ENCODE measurements around the gene FAM53B.

FAM53B gene

GRCh38 chr10:124672181-124672638 is 72.0 kb downstream of the FAM53B start:
- Histone ChIP-seq H3K36me3 (ENCODE audit: control insufficient read depth, insufficient read depth, low read length) (peaks cover 6% of the 10 kb centered on the region), H3K4me3 (ENCODE audit: insufficient read depth, low read depth, low read length, poor library complexity, severe bottlenecking) (no peak overlapping the region), H3K27ac (ENCODE audit: insufficient read depth, low read length, poor library complexity, severe bottlenecking) (peak overlapping the region; percentile 38), H3K4me1 (ENCODE audit: control insufficient read depth, insufficient read depth, low read length, poor library complexity, severe bottlenecking) (peaks cover 85% of the 10 kb centered on the region), H3K9me3 (ENCODE audit: control insufficient read depth, low read length) (no peaks in the 10 kb centered on the region), H3K27me3 (replicated peaks; ENCODE audit: control insufficient read depth, insufficient read depth, low read length, poor library complexity, severe bottlenecking) (no peaks in the 10 kb centered on the region)
- no peak for DNase-seq

GRCh38 chr10:124671486-124672075 is 72.6 kb downstream of the FAM53B start:
- no peak for DNase-seq
- Histone ChIP-seq H3K27ac (ENCODE audit: insufficient read depth, low read length, poor library complexity, severe bottlenecking) (peak overlapping the region; percentile 38), H3K9me3 (ENCODE audit: control insufficient read depth, low read length) (no peaks in the 10 kb centered on the region), H3K27me3 (replicated peaks; ENCODE audit: control insufficient read depth, insufficient read depth, low read length, poor library complexity, severe bottlenecking) (no peaks in the 10 kb centered on the region), H3K36me3 (ENCODE audit: control insufficient read depth, insufficient read depth, low read length) (peaks cover 8% of the 10 kb centered on the region), H3K4me1 (ENCODE audit: control insufficient read depth, insufficient read depth, low read length, poor library complexity, severe bottlenecking) (peaks cover 84% of the 10 kb centered on the region), H3K4me3 (ENCODE audit: insufficient read depth, low read depth, low read length, poor library complexity, severe bottlenecking) (no peak overlapping the region)

- peaks cover 77% of the 10 kb centered on the region for H3K4me1 ChIP-seq (ENCODE audit: control insufficient read depth, insufficient read depth, low read length, poor library complexity, severe bottlenecking)
- no peak overlapping the region for H3K4me3 ChIP-seq (ENCODE audit: insufficient read depth, low read depth, low read length, poor library complexity, severe bottlenecking)
- H3K9me3 ChIP-seq (ENCODE audit: control insufficient read depth, low read length) = no peaks in the 10 kb centered on the region
- peaks cover 14% of the 10 kb centered on the region for H3K36me3 ChIP-seq (ENCODE audit: control insufficient read depth, insufficient read depth, low read length)
- H3K27me3 ChIP-seq (replicated peaks; ENCODE audit: control insufficient read depth, insufficient read depth, low read length, poor library complexity, severe bottlenecking) = no peaks in the 10 kb centered on the region
- DNase-seq = no peak
- peak overlapping the region; percentile 30 for H3K27ac ChIP-seq (ENCODE audit: insufficient read depth, low read length, poor library complexity, severe bottlenecking)
Measured at GRCh38 chr10:124670849-124671248, 73.3 kb downstream of the FAM53B start.

GRCh38 chr10:124669824-124670654 is 74.1 kb downstream of the FAM53B start:
- DNase-seq = no peak
- Histone ChIP-seq H3K4me1 (ENCODE audit: control insufficient read depth, insufficient read depth, low read length, poor library complexity, severe bottlenecking) (peaks cover 69% of the 10 kb centered on the region), H3K27me3 (replicated peaks; ENCODE audit: control insufficient read depth, insufficient read depth, low read length, poor library complexity, severe bottlenecking) (no peaks in the 10 kb centered on the region), H3K27ac (ENCODE audit: insufficient read depth, low read length, poor library complexity, severe bottlenecking) (peak overlapping the region; percentile 2), H3K9me3 (ENCODE audit: control insufficient read depth, low read length) (no peaks in the 10 kb centered on the region), H3K4me3 (ENCODE audit: insufficient read depth, low read depth, low read length, poor library complexity, severe bottlenecking) (no peak overlapping the region), H3K36me3 (ENCODE audit: control insufficient read depth, insufficient read depth, low read length) (peaks cover 14% of the 10 kb centered on the region)

GRCh38 chr10:124669141-124669823 is 74.9 kb downstream of the FAM53B start:
- Histone ChIP-seq H3K36me3 (ENCODE audit: control insufficient read depth, insufficient read depth, low read length) (peaks cover 16% of the 10 kb centered on the region), H3K27me3 (replicated peaks; ENCODE audit: control insufficient read depth, insufficient read depth, low read length, poor library complexity, severe bottlenecking) (no peaks in the 10 kb centered on the region), H3K4me3 (ENCODE audit: insufficient read depth, low read depth, low read length, poor library complexity, severe bottlenecking) (no peak overlapping the region), H3K9me3 (ENCODE audit: control insufficient read depth, low read length) (no peaks in the 10 kb centered on the region), H3K4me1 (ENCODE audit: control insufficient read depth, insufficient read depth, low read length, poor library complexity, severe bottlenecking) (peaks cover 62% of the 10 kb centered on the region), H3K27ac (ENCODE audit: insufficient read depth, low read length, poor library complexity, severe bottlenecking) (no peak overlapping the region)
- DNase-seq = no peak

GRCh38 chr10:124668517-124669051 is 75.6 kb downstream of the FAM53B start:
- Histone ChIP-seq H3K27me3 (replicated peaks; ENCODE audit: control insufficient read depth, insufficient read depth, low read length, poor library complexity, severe bottlenecking) (no peaks in the 10 kb centered on the region), H3K36me3 (ENCODE audit: control insufficient read depth, insufficient read depth, low read length) (peaks cover 16% of the 10 kb centered on the region), H3K4me3 (ENCODE audit: insufficient read depth, low read depth, low read length, poor library complexity, severe bottlenecking) (no peak overlapping the region), H3K9me3 (ENCODE audit: control insufficient read depth, low read length) (no peaks in the 10 kb centered on the region), H3K27ac (ENCODE audit: insufficient read depth, low read length, poor library complexity, severe bottlenecking) (peak overlapping the region; percentile 9), H3K4me1 (ENCODE audit: control insufficient read depth, insufficient read depth, low read length, poor library complexity, severe bottlenecking) (peaks cover 59% of the 10 kb centered on the region)
- DNase-seq = no peak

- H3K27me3 ChIP-seq (replicated peaks; ENCODE audit: control insufficient read depth, insufficient read depth, low read length, poor library complexity, severe bottlenecking) = no peaks in the 10 kb centered on the region
- DNase-seq = no peak
- no peak overlapping the region for H3K4me3 ChIP-seq (ENCODE audit: insufficient read depth, low read depth, low read length, poor library complexity, severe bottlenecking)
- H3K36me3 ChIP-seq (ENCODE audit: control insufficient read depth, insufficient read depth, low read length) = peaks cover 16% of the 10 kb centered on the region
- peaks cover 50% of the 10 kb centered on the region for H3K4me1 ChIP-seq (ENCODE audit: control insufficient read depth, insufficient read depth, low read length, poor library complexity, severe bottlenecking)
- peak overlapping the region; percentile 13 for H3K27ac ChIP-seq (ENCODE audit: insufficient read depth, low read length, poor library complexity, severe bottlenecking)
- no peaks in the 10 kb centered on the region for H3K9me3 ChIP-seq (ENCODE audit: control insufficient read depth, low read length)
Measured at GRCh38 chr10:124667425-124668345, 76.5 kb downstream of the FAM53B start.

GRCh38 chr10:124666494-124666893 is 77.7 kb downstream of the FAM53B start:
- no peaks in the 10 kb centered on the region for H3K27me3 ChIP-seq (replicated peaks; ENCODE audit: control insufficient read depth, insufficient read depth, low read length, poor library complexity, severe bottlenecking)
- H3K27ac ChIP-seq (ENCODE audit: insufficient read depth, low read length, poor library complexity, severe bottlenecking) = no peak overlapping the region
- DNase-seq = no peak
- peaks cover 16% of the 10 kb centered on the region for H3K36me3 ChIP-seq (ENCODE audit: control insufficient read depth, insufficient read depth, low read length)
- no peaks in the 10 kb centered on the region for H3K9me3 ChIP-seq (ENCODE audit: control insufficient read depth, low read length)
- H3K4me1 ChIP-seq (ENCODE audit: control insufficient read depth, insufficient read depth, low read length, poor library complexity, severe bottlenecking) = peaks cover 43% of the 10 kb centered on the region
- H3K4me3 ChIP-seq (ENCODE audit: insufficient read depth, low read depth, low read length, poor library complexity, severe bottlenecking) = no peak overlapping the region

GRCh38 chr10:124665980-124666379 is 78.2 kb downstream of the FAM53B start:
- peaks cover 16% of the 10 kb centered on the region for H3K36me3 ChIP-seq (ENCODE audit: control insufficient read depth, insufficient read depth, low read length)
- no peak for DNase-seq
- no peak overlapping the region for H3K4me3 ChIP-seq (ENCODE audit: insufficient read depth, low read depth, low read length, poor library complexity, severe bottlenecking)
- H3K27me3 ChIP-seq (replicated peaks; ENCODE audit: control insufficient read depth, insufficient read depth, low read length, poor library complexity, severe bottlenecking) = no peaks in the 10 kb centered on the region
- H3K9me3 ChIP-seq (ENCODE audit: control insufficient read depth, low read length) = no peaks in the 10 kb centered on the region
- H3K27ac ChIP-seq (ENCODE audit: insufficient read depth, low read length, poor library complexity, severe bottlenecking) = no peak overlapping the region
- H3K4me1 ChIP-seq (ENCODE audit: control insufficient read depth, insufficient read depth, low read length, poor library complexity, severe bottlenecking) = peaks cover 43% of the 10 kb centered on the region
